Ovary (tissue), 3 donors: ENCODE measurements around the gene FLT3LG.

Source experiments
- EP300 ChIP-seq: sonication (generic); formaldehyde crosslinking; IDR thresholded peaks from one replicate; pipeline ENCODE4 v1.6.1; 2017; ENCODE audit warnings: antibody characterized with exemption
- POLR2A ChIP-seq: fragments of 450-650 bp; IDR thresholded peaks from one replicate; pipeline ENCODE4 v1.6.1; 2017; ENCODE audit warnings: antibody characterized with exemption, mild to moderate bottlenecking, moderate library complexity
- TF ChIP-seq, protein P1 (sequence below), 3 donors: fragments of 450-650 bp in 2 of 3; fragments of 200-600 bp in 1 of 3; IDR thresholded peaks; one replicate each; pipeline versions ENCODE4 v1.5.1 to v1.8.0; 2016 to 2022; ENCODE audit warnings: antibody characterized with exemption in 3 of 3, mild to moderate bottlenecking in 1 of 3
- donor health status: DM: no; HTN: no; CAD: no.

DNA sequence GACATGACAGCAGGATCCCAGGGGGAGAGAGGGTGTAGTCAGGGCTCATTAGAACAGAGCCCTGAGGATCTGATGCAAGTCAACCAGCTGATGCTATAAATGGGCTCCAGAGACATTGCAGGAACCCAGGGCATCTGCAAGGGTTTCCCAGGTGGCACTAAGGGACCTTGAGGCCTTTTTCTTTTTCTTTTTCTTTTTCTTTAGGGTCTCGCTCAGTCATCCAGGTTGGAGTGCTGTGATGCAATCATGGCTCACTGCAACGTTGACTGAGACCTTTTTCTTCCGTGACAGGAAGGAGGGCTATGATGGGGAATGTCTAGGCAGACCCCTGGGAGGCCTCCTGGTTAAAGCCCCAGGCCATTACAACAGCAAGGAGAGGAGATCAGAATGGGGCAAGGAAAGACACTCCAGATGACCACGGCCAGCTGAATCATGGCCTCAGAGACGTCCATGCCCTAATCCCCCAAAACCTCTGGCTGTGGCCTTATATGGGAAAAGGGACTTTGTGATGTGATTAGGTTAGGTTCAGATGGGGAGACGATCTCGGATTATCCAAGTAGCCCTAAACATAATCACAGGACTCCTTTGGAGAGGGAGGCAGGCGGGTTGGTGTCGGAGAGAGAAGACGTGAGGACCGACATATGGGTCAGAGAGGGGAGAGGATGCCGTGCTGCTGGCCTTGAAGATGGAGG is 33.9 kb downstream of the FLT3LG start:
- TF ChIP-seq, protein P1, sequence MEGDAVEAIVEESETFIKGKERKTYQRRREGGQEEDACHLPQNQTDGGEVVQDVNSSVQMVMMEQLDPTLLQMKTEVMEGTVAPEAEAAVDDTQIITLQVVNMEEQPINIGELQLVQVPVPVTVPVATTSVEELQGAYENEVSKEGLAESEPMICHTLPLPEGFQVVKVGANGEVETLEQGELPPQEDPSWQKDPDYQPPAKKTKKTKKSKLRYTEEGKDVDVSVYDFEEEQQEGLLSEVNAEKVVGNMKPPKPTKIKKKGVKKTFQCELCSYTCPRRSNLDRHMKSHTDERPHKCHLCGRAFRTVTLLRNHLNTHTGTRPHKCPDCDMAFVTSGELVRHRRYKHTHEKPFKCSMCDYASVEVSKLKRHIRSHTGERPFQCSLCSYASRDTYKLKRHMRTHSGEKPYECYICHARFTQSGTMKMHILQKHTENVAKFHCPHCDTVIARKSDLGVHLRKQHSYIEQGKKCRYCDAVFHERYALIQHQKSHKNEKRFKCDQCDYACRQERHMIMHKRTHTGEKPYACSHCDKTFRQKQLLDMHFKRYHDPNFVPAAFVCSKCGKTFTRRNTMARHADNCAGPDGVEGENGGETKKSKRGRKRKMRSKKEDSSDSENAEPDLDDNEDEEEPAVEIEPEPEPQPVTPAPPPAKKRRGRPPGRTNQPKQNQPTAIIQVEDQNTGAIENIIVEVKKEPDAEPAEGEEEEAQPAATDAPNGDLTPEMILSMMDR (IDR thresholded peaks at IDR 0.05): no peak
- TF ChIP-seq POLR2A (no peak), EP300 (no peak)
